ENCODE measurements around the gene ELOA.

- TF ChIP-seq CTCF (IDR thresholded peaks at IDR 0.05): no peak
- TF ChIP-seq POLR2A (IDR thresholded peaks at IDR 0.05): no peak
Measured at GRCh38 chr1:23787701-23788100, 44.4 kb downstream of the ELOA start.
